Medulla oblongata (tissue), 1 donor: ENCODE data around the gene SUPT4H1.
A peak's percentile ranks its signal among the peaks of the same experiment; 100 is the strongest.

Experiments used
- DNase-seq: peaks from one replicate; pipeline ENCODE4 v3.0.0-alpha.2; 2015; ENCODE audit errors: extremely low spot score

Gene SUPT4H1

DNA sequence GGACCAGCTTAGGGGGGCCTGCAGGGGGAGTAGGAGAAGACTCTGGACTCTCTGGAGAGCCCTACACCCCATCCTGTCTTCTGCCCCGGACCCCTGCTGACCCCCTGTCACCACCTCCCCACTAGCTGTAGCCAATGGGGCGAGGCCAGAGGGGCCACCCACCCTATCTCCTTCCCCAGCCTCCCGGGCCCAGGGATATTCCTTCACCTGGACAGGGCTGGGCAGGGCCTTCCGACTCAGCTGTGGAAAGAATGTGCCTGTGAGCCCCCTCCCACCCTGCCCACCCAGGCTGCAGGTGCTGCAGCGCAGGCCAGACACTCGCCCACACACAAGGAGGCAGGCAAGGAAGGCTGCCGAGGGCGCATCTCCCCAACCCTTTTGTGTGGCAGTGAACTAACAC lies 46.4 kb downstream of the SUPT4H1 start:
- DNase-seq, result no peak

DNA sequence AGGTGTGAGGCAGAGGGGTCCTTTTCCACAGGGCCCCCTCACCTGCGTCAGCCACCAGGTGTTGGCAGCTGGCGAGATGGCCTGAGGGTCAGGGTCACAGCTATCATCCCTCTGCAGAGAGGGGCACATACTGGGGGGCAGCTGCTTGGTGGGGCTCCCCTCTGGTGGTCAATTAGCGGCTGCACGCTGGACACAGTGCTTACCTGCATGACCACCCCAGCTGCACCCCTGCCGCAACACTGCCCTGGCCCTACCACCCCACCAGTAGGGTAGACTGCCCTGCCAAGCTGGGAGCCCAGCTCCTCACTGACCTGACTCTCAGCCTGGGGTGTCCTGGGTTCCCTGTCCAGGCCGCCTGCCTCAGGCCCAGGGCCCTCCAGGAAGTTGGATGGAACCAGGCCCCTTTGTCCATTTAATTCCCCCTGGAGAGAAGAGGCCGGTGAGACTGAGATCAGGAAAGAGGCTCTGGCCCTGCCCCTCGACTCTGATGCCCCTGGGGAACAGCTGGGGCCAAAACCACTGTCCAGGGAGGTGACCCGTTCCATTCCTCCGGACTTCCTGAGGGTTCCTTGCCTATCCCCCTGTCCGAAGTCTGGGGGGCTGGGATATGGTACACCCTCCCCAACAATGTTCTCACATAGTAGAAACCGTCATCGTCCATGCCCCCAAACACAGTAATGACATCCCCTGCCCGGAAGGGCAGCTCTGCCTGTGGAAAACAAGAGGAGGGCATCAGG lies 47.1 kb downstream of the SUPT4H1 start:
- no peak for DNase-seq

DNA sequence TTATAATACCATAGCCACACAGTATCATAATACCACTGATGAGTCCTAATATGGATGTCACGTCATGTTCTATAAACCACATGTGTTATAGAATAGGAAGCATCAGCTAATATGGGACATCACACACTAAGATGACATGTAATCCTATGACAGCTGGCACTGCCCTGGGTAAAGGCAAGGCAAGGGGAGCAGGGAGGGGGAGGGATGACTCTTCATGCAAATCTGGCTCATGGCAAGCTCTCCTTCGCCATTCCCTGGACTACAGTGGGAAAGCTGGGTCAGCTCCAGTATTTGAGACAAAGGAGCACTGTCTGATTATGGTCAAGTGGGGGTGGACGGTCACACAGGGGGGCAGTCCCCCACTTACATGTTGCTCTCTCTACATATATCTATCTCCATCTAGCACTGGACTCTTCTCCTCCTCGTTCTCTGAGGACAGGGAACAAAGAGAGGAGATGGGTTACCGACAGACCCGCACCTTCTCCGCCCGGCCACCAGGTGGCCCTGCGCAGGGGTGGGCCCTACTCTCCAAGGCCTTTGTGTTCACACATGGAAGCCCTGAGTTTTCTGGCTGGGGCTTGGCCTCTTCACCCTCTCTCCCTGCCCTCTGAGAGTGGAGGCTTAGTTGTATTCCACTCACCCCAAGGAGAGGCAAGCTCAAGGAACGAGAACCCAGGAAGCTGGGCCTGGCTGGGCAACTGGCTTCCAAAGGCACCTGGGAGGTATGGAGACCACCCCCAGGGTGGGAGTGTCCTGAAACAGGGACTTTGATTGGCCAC lies 47.8 kb downstream of the SUPT4H1 start:
- peak; percentile 35 for DNase-seq

GRCh38 chr17:58302919-58303585 lies 48.9 kb downstream of the SUPT4H1 start:
- DNase-seq, result no peak

DNA sequence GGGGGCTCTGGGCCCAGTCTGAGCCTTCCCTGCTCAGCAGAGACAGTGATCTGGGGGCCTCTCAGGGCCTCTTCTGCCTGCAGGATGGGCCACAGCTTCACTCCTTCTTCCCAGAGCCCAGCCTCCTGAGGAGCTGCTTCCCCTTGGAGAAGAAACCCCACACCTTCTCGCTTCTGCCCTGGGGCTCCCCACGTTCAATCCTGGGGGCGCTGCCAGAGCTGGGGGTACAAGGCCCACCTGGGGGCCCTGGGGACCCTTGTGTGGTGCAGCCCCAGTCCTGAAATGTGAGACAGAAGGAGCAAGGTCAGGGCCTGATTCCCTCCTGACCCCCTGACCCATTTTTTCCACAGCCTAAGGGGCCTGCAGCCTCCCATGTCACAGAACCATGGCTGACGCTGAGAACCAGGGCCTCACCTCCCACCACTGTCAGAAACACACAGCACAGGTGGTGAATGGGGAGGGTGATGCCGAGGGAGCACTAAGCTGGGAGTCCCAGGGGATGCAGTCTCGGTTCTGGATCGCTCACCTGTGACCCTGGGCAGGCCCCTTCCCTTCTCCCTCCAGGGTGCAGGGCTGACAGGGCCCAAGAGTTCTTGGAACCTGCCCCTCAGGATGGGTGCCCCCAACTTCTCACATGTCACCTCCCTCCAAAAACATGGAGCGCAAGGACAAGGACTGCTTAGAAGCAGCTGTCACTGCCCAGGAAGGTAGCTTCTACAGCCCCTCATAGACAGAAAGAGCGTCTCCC lies 49.7 kb downstream of the SUPT4H1 start:
- no peak for DNase-seq

DNA sequence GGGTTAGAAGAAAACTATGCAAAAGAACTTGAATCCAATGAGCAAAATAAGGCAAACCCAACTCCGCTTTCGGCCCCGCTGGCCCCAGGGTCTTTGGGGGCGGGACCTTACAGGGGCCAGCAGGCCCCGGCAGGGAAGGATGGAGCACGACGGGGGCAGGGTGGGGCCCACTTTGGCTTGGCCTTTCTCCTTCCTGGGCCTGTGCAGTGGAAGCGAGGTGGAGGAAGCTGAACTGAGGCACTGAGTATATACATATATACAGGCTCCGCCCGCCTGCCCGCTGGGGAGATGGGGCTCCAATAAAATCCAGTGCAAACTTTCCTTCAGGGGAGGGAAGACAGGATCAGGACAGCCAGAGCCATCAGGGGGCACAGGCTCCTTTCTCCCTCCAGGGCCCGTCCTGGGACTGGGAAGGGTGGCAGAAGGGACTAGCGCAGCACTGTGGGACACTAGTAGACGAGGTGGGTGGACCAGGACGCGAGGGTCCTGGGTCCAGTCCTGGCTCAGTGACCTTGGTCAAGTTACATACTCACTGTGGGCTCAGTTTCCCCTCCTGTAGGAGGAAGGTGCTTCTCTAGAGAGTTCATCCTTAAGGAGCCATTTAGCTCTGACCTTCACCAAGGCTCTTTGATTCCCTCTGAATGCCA lies 50.4 kb downstream of the SUPT4H1 start:
- DNase-seq, result no peak

DNA sequence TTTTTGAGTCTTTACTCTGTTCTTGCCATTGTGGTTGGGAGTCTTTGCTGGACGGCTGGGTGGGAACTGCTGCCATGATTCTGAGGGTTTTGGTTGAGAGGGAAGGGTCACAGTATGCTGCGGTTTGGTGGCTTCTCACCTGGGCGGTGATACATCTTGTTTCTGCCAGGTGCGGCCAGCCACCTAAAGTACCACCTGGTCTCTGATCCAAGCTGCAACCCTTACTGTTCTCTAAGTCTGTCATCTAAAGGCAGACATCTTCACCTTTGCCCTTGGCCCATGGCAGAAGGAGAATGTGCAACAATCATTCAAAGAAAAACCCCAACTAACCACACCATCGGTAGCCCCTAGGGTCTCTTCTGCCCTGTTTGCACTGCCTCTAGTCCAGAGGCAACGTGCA lies 51.7 kb downstream of the SUPT4H1 start:
- DNase-seq, result no peak
